Naive thymus-derived CD8-positive, alpha-beta T cell (primary cell): ENCODE measurements around the gene GNG7. TPM values are rescaled to one million over a fixed set of nuclear protein-coding genes. Genes with fewer than 3 reads are reported as not detected.
"Not testable (repeated sequence)": the region's sequence is repeated elsewhere in the genome, so short reads cannot be mapped to it uniquely, and the experiment has no call there.

Source experiments
- ATAC-seq, 2 donors: fragments of 150-1000 bp; cut with Tn5 transposase in 1 of 2; sonication (Bioruptor Pico), chemical (Tn5 transposase) in 1 of 2; 1 replicate in 1 of 2; 2 replicates in 1 of 2; pipeline ENCODE4 v1.10.0; 2021; ENCODE audit warnings: mild to moderate bottlenecking in 2 of 2, moderate library complexity in 2 of 2
- POLR2A ChIA-PET: fragments of 350-600 bp; sonication (Branson Sonifier 250); formaldehyde crosslinking; loops from one replicate; lab custom pipeline; 2021; ENCODE audit warnings: antibody characterized with exemption; lab: Charles Lee
- DNase-seq, 10 donors: peaks; one replicate each; pipeline versions ENCODE4 v3.0.0 to v3.0.0-alpha.2; 2020 to 2022
- H3K27ac Mint-ChIP-seq, 10 donors: one replicate each; pipeline ENCODE4 v1.8.0; 2020 to 2022; ENCODE audit warnings: mild to moderate bottlenecking in 10 of 10, mixed read lengths in 10 of 10, moderate library complexity in 4 of 10, inconsistent platforms in 1 of 10
- H3K27me3 Mint-ChIP-seq, 5 donors: one replicate each; pipeline ENCODE4 v1.8.0; 2021 to 2022; ENCODE audit warnings: mixed read lengths in 5 of 5
- H3K36me3 Mint-ChIP-seq, 3 donors: one replicate each; pipeline ENCODE4 v1.8.0; 2020 to 2022; ENCODE audit warnings: mixed read lengths in 3 of 3, mild to moderate bottlenecking in 2 of 3, inconsistent platforms in 1 of 3
- H3K4me1 Mint-ChIP-seq, 4 donors: one replicate each; pipeline ENCODE4 v1.8.0; 2021 to 2022; ENCODE audit warnings: mixed read lengths in 4 of 4
- H3K4me3 Mint-ChIP-seq, 10 donors: one replicate each; pipeline ENCODE4 v1.8.0; 2020 to 2022; ENCODE audit warnings: mild to moderate bottlenecking in 10 of 10, mixed read lengths in 10 of 10, moderate library complexity in 6 of 10, inconsistent platforms in 1 of 10
- H3K9me3 Mint-ChIP-seq, 9 donors: one replicate each; pipeline ENCODE4 v1.8.0; 2020 to 2022; ENCODE audit warnings: mixed read lengths in 9 of 9, mild to moderate bottlenecking in 3 of 9, inconsistent platforms in 1 of 9, moderate library complexity in 1 of 9
- polyA plus RNA-seq, 3 donors: library from polyadenylated mRNA; unstranded; fragments of 300-500 nt; fragmentation: Illumina TruSeq; gene quantifications; one replicate each; pipeline ENCODE4 v1.2.3, GENCODE V29; 2021
- total RNA-seq, 8 experiments: library from RNA in 2 of 8; stranded (reverse) in 2 of 8; gene quantifications; one replicate each; pipeline ENCODE4 v1.2.3 and lab custom pipeline; 2021 to 2026

The GNG7 gene
- total and polyA plus RNA-seq, 5 experiments from 2014 or later = 1.8 to 8.5 (median 4.2) TPM

DNA sequence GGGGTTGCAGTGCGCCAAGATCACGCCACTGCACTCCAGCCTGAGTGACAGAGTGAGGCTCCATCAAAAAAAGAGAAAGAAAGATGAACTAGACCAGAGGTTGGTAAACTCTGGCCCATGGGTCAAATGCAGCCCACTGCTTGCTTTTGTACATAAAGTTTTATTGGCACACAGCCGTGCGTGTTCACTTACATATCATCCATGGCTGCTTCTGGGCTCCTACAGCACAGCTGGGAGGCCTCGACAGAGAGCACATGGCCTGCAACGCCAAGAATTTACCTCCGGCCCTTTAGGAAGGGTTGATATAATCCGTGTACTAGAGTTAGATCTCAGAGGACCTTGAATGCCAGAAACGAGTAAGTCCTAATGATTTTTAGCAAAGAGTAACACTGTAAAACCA is 46.0 kb downstream of the GNG7 start:
- Mint-ChIP-seq H3K27ac (no peak overlapping the region), H3K4me3 (no peak overlapping the region), H3K4me1 (peaks cover 0 to 3% (median 0%) of the 10 kb centered on the region in 4 donors), H3K36me3 (no peaks in the 10 kb centered on the region), H3K27me3 (no peaks in the 10 kb centered on the region), H3K9me3 (peaks cover 0 to 2% (median 0%) of the 10 kb centered on the region in 9 donors)
- POLR2A ChIA-PET = no interaction called here
- ATAC-seq (no peak), DNase-seq (no peak)

DNA sequence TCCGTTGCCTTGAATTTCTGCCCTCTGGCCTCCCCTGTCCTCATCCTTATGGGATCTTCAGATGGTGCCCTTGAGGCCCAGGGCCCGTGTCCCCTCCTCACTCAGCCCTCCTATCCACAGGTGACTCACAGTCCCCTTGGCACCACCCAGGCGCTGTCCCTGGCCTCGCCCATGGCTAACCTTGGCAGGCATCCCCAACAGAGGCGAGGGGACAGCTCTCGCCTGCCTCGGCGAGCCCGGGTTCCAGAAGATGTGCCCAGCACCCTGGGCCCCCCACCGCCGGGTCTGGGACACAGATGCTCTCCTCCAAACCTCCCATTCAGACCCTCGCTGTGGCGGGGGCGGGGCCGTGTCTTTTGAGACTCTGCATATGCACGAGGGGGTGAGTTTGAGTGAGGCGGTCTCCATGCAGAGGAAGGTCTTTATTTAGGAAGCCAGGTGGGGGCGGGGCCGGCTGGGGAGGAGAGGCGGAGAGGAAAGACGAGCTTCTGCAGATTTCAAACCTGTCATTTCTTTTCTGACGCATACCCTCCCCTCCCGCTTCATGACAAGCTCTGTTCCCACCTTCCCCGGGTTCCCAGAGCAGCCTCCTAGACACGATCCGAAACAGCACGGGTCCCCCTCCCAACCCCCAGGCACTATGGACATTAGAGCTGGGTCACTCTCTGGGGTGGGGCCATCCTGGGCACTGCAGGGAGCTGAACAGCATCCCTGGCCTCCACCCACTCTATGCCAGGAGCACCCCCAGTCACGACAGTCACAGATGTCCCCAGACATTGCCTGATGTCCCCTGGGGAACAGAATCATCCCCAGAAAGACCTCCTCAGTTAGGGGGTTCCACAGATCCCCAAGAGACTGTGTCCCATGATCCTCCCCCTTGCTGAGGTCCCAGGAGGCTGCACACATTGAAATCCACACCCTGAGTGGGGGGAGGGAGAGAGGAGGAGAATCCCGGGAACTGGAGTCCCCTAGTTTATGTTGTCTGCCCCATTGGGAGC is 48.5 kb downstream of the GNG7 start:
- H3K9me3 Mint-ChIP-seq = no peaks in the 10 kb centered on the region
- H3K4me1 Mint-ChIP-seq = peaks cover 0 to 3% (median 0%) of the 10 kb centered on the region in 4 donors
- H3K36me3 Mint-ChIP-seq = no peaks in the 10 kb centered on the region
- peak overlapping the region in 1 of 10 donors; percentile 65 for H3K27ac Mint-ChIP-seq
- POLR2A ChIA-PET = no interaction called here
- no peaks in the 10 kb centered on the region for H3K27me3 Mint-ChIP-seq
- DNase-seq (peak in 1 of 10 donors; percentile 51), ATAC-seq (no peak)
- no peak overlapping the region for H3K4me3 Mint-ChIP-seq

DNA sequence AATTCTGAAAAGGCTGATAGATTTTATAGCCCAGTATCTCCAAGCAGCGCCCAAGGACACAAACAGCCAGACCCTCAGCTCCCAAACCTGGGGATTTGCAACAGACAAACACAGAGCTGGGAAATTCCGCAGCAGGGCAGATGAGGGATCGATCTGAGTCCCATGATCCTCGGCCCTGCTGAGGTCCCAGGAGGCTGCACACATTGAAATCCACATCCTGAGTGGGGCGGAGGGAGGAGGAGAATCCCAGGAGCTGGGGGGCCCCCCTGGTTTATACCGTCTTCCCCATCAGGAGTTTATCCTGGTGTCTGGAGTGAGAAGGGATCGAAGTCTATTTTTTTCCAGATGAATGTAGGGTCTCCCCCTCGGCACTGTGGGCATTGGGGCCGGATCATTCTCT is 49.3 kb downstream of the GNG7 start:
- ATAC-seq = no peak
- POLR2A ChIA-PET = no interaction called here
- Mint-ChIP-seq H3K36me3 (no peaks in the 10 kb centered on the region), H3K9me3 (no peaks in the 10 kb centered on the region), H3K27me3 (no peaks in the 10 kb centered on the region), H3K27ac (no peak overlapping the region), H3K4me1 (peaks cover 0 to 3% (median 0%) of the 10 kb centered on the region in 4 donors), H3K4me3 (no peak overlapping the region)
- DNase-seq = no peak

DNA sequence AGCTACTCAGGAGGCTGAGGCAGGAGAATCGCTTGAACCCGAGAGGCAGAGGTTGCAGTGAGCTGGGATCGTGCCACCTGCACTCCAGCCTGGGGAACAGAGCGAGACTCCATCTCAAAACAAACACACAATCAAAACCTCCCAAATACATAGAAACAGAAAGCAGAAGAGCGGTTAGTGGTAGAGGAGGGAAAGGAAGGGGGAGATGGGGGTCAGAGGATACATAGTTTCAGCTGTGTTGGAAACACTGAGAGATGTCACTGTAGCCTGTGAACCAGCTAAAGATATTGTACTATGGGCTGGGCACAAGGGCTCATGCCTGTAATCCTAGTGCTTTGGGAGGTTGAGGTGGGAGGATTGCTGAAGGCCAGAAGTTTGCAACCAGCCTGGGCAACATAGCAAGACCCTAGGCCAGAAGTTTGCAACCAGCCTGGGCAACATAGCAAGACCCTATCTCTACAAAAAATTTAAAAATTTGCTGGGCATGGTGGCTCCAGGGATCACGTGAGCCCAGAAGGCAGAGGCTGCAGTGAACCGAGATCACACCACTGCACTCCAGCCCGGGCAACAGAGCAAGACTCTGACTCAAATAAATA is 49.9 kb downstream of the GNG7 start:
- DNase-seq = no peak
- Mint-ChIP-seq H3K4me1 (peaks cover 0 to 3% (median 0%) of the 10 kb centered on the region in 4 donors), H3K9me3 (no peaks in the 10 kb centered on the region), H3K27me3 (no peaks in the 10 kb centered on the region), H3K36me3 (no peaks in the 10 kb centered on the region), H3K4me3 (no peak overlapping the region), H3K27ac (no peak overlapping the region)
- POLR2A ChIA-PET = no interaction called here
- ATAC-seq = no peak

DNA sequence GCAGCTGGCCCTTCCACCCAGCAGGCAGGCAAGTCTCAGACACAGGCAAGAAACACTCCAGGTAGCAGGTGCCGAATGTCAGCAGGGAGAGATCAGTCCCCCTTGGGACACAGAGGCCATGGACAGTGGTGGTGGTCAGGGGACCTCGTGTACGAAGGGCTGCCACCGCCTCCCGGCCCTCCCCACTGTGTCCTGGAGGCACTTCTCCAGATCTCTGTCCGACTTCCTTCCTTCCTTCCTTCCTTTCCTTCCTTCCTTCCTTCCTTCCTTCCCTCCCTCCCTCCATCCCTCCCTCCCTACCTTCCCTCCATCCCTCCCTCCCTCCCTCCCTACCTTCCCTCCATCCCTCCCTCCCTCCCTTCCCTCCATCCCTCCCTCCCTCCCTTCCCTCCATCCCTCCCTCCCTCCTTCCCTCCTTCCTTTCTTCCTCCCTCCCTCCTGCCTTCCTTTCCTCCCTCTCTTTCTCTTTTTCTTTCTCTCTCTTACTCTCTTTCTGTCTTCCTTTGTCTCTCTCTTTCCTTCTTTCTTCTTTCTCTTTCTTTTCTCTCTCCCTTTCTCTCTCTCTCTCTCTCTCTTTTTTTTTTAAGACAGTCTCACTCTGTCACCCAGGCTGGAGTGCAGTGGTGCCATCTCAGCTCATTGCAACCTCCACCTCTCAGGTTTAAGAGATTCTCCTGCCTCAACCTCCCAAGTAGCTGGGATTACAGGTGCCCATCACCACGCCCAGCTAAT is 51.3 kb downstream of the GNG7 start:
- H3K4me1 Mint-ChIP-seq, DNase-seq, ATAC-seq, POLR2A ChIA-PET, H3K36me3 Mint-ChIP-seq, H3K27me3 Mint-ChIP-seq, H3K9me3 Mint-ChIP-seq, H3K27ac Mint-ChIP-seq, H3K4me3 Mint-ChIP-seq: not testable (repeated sequence)

DNA sequence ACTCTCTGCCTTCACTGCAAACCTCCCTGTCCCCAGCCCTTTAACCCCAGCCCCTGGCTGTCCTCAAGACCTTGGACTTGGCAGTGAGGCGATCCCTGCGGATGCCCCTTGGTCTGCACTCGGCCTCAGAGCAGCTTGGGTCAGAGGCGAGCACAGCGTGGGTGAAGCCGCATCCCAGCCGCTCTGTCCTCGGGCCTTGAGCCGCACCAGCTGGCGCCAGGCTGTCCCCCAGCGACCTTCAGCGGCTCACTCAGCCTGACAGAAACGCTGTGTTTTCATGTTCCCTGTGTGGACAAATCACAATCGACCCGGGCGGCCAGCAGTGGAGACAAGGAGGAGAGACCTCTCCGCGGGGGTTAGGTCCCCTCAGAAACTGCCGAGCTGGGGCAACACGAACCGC is 52.0 kb downstream of the GNG7 start:
- ATAC-seq = no peak
- POLR2A ChIA-PET = no interaction called here
- H3K9me3 Mint-ChIP-seq = no peaks in the 10 kb centered on the region
- no peak overlapping the region for H3K4me3 Mint-ChIP-seq
- H3K27ac Mint-ChIP-seq = no peak overlapping the region
- no peaks in the 10 kb centered on the region for H3K27me3 Mint-ChIP-seq
- peak in 1 of 10 donors; percentile 53 for DNase-seq
- peaks cover 0 to 3% (median 0%) of the 10 kb centered on the region in 4 donors for H3K4me1 Mint-ChIP-seq
- no peaks in the 10 kb centered on the region for H3K36me3 Mint-ChIP-seq

DNA sequence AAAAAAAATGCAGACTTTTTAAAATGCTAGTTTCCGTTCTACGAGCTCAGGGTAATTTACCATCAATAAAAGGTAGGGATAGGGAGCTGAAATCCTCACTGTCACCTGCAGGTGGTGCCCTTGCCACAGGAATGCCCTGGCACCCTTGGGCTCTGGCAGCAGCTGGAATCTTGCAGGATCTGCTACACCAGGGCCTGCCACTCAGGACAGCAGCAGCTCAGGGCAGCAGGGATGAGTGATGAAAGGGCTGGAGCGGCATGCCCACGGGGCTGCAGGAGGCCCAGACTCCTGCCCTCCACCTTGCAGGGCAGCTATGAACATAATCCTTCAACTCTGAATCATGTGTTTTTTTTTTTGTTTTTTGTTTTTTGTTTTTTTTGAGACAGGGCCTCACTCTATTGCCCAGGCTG is 54.0 kb downstream of the GNG7 start:
- ATAC-seq (peak; percentile 84 to 91), DNase-seq (peak; percentile 60 to 81 (median 74))
- Mint-ChIP-seq H3K27me3 (no peaks in the 10 kb centered on the region), H3K4me3 (no peak overlapping the region), H3K36me3 (no peaks in the 10 kb centered on the region), H3K27ac (no peak overlapping the region), H3K4me1 (peaks cover 0 to 3% (median 0%) of the 10 kb centered on the region in 4 donors), H3K9me3 (no peaks in the 10 kb centered on the region)
- POLR2A ChIA-PET = interaction anchor here (0.7 to 1.0 kb wide), 2 partner anchors 101 to 134 kb away, joined by 3 to 4 read pairs; no protein-coding TSS in a partner anchor

DNA sequence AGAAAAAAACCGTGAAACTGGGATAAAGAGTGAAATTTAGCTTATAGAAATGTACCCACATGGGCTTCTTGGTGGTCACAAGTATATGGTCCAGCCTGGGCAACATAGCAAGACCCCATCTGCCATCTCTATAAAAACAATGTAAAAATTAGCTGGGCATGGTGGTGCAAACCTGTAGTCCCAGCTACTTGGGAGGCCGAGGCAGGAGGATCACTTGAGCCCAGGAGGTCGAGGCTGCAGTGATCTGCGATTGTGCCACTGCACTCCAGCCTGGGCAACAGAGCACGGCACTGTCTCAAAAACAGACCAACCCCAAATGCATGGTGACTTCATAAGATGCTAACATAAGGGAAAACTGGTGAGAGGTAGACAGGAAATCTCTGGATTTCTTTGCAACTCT is 54.4 kb downstream of the GNG7 start:
- DNase-seq (no peak), ATAC-seq (peak in 1 of 2 donors; percentile 17)
- peaks cover 0 to 3% (median 0%) of the 10 kb centered on the region in 4 donors for H3K4me1 Mint-ChIP-seq
- no peaks in the 10 kb centered on the region for H3K9me3 Mint-ChIP-seq
- H3K4me3 Mint-ChIP-seq = no peak overlapping the region
- H3K27ac Mint-ChIP-seq = no peak overlapping the region
- POLR2A ChIA-PET = interaction anchor here (0.7 to 1.0 kb wide), 3 partner anchors 101 to 293 kb away, joined by 3 to 4 read pairs (median 3); no protein-coding TSS in a partner anchor
- no peaks in the 10 kb centered on the region for H3K27me3 Mint-ChIP-seq
- no peaks in the 10 kb centered on the region for H3K36me3 Mint-ChIP-seq

DNA sequence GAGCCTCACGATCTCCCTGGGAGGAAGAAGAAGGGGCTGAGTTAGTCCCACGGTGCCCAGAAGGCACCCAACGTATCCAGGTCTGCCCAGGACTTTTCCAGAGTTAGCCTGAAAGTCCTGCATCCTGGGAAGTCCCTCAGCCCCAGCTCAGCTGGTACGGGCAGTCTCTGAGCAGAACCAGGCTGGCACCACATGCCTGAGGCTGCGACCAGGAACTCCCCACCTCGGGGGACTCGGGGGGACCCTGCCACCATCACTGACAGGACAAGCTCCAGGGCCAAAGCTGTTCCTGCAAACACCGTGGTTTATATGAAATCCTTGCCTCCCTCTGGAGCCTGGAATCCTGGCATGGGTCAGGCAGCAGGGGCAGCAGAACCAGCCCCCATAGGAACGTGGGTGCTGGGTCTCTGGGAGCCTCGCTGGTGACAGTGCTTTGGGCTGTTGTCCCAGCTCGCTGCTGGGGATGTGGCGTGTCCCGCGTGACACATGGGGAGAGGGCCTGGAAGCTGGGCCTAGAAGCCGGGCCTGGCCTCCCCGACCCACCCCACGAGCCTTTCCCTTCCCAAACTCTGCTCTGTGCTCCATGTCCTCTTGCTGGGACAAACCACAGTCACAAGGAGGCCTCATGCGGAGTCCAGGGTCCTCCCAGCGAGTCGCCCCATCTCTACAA is 55.5 kb downstream of the GNG7 start:
- no peaks in the 10 kb centered on the region for H3K27me3 Mint-ChIP-seq
- no peak overlapping the region for H3K4me3 Mint-ChIP-seq
- ATAC-seq (no peak), DNase-seq (peak in 1 of 10 donors; percentile 43)
- H3K36me3 Mint-ChIP-seq = no peaks in the 10 kb centered on the region
- POLR2A ChIA-PET = interaction anchor here (0.6 to 0.7 kb wide), 2 partner anchors 294 to 390 kb away, joined by 3 read pairs; no protein-coding TSS in a partner anchor
- no peaks in the 10 kb centered on the region for H3K4me1 Mint-ChIP-seq
- no peaks in the 10 kb centered on the region for H3K9me3 Mint-ChIP-seq
- no peak overlapping the region for H3K27ac Mint-ChIP-seq

DNA sequence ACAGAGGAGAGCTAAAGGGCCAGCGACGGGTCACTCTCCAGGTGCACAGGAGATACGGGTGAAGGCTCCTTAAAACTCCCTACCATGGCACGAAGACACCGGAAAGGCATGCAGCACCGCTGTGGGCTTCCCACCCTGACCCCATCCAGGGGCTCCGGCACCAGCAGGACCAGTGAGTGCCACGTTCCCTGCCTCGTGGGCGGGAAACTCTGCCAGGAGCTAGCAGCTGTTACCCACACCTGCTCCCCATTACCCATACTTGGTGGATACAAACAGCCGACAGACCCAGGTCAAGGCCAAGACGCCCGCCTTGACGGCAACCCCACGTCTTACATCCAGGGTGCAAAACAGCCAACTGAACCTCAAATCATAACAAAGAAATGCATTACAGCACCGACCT is 56.7 kb downstream of the GNG7 start:
- Mint-ChIP-seq H3K9me3 (no peaks in the 10 kb centered on the region), H3K27ac (no peak overlapping the region), H3K4me1 (no peaks in the 10 kb centered on the region), H3K36me3 (no peaks in the 10 kb centered on the region), H3K4me3 (no peak overlapping the region), H3K27me3 (no peaks in the 10 kb centered on the region)
- POLR2A ChIA-PET = no interaction called here
- ATAC-seq (no peak), DNase-seq (peak in 1 of 10 donors; percentile 52)

DNA sequence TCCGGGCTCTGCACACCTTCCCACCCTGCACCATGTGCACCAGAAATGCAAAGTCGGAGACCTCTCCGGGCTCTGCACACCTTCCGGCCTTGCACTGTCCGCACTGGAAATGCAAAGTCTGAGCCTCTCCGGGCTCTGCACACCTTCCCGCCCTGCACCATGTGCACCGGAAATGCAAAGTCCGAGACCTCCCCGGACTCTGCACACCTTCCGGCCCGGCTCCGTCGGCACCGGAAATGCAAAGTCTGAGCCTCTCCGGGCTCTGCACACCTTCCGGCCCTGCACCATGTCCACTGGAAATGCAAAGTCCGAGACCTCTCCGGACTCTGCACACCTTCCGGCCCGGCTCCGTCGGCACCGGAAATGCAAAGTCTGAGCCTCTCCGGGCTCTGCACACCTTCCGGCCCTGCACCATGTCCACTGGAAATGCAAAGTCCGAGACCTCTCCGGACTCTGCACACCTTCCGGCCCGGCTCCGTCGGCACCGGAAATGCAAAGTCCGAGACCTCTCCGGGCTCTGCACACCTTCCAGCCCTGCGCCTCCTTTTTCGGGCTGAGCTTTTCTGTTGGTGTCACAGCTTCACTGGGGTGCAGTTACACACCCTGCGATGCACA is 59.3 kb downstream of the GNG7 start:
- ATAC-seq, H3K9me3 Mint-ChIP-seq, H3K4me1 Mint-ChIP-seq, POLR2A ChIA-PET, H3K36me3 Mint-ChIP-seq, H3K27me3 Mint-ChIP-seq, H3K27ac Mint-ChIP-seq, H3K4me3 Mint-ChIP-seq: not testable (repeated sequence)
- peak in 1 of 10 donors; percentile 35 for DNase-seq

DNA sequence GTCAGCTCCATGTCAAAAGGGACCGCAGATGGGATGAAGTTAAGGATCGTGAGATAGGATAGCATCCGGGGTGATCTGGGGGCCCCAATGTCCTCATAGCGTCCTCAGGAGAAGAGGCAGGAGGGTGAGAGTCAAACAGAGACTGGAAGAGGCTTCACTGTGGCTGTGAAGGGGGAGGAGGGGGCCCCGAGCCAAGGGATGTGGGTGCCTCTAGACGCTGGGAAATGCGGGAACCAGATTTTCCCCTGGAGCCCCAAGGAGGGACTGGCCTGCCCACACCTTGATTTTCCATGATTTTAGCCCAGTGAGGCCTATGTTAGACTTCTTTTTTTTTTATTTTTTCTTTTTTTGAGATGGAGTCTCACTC is 61.2 kb downstream of the GNG7 start:
- Mint-ChIP-seq H3K36me3 (no peaks in the 10 kb centered on the region), H3K27me3 (no peaks in the 10 kb centered on the region), H3K9me3 (peaks cover 0 to 2% (median 0%) of the 10 kb centered on the region in 9 donors), H3K27ac (no peak overlapping the region), H3K4me3 (no peak overlapping the region), H3K4me1 (peaks cover 5 to 23% (median 16%) of the 10 kb centered on the region in 4 donors)
- ATAC-seq (no peak), DNase-seq (no peak)
- POLR2A ChIA-PET = no interaction called here
